ENCODE measurements around the gene SUSD4.

The SUSD4 gene

GRCh38 chr1:223203694-223204093 lies 160.3 kb downstream of the SUSD4 start:
- TF ChIP-seq Cebpa-rat (IDR thresholded peaks at IDR 0.05) = no peak
- no peaks in the 10 kb centered on the region for H3K36me3 ChIP-seq
- peaks cover 7 to 19% (median 12%) of the 10 kb centered on the region in 10 experiments; a peak in 19 of 20 replicates for H3K4me1 ChIP-seq
- H3K27ac ChIP-seq = no peak overlapping the region
- H3K4me2 ChIP-seq = peak overlapping the region in 4 of 11 experiments; percentile 42 to 51 (median 47); a peak in 5 of 22 replicates
- no peak overlapping the region for H3K4me3 ChIP-seq
- H3K9ac ChIP-seq = no peak overlapping the region
- no peaks in the 10 kb centered on the region for H3K27me3 ChIP-seq
- no peaks in the 10 kb centered on the region for H4K20me1 ChIP-seq
- H3K9me3 ChIP-seq (replicated peaks in 1 of 11) = no peaks in the 10 kb centered on the region

DNA sequence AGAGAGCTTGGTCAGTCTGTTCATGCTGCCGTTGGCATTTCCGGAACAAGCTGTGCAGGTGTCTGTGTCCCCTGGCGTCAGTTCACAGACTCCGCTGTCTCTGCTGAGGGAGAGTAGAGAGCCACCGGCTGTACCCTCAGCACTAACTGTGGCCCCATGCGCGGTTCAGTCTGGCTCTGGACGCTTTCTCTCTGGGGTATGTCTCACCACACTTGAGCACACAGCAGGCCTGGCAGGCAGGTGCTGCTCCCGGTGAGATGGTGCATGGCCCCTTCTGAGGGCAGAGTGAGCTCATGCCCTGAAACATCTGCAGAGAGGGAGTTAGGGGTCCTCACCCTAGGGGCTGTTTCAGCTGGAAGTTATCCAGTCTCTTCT lies 161.0 kb downstream of the SUSD4 start:
- Histone ChIP-seq H3K4me1 (peaks cover 7 to 16% (median 12%) of the 10 kb centered on the region in 10 experiments; a peak in 18 of 20 replicates), H3K27ac (no peak overlapping the region; a peak in 1 of 22 replicates), H3K36me3 (no peaks in the 10 kb centered on the region), H3K4me2 (peak overlapping the region in 7 of 11 experiments; percentile 21 to 63 (median 45); a peak in 14 of 22 replicates), H4K20me1 (no peaks in the 10 kb centered on the region), H3K9ac (no peak overlapping the region), H3K4me3 (no peak overlapping the region), H3K9me3 (replicated peaks in 1 of 11) (no peaks in the 10 kb centered on the region), H3K27me3 (no peaks in the 10 kb centered on the region)
- no peak for TF ChIP-seq Cebpa-rat (IDR thresholded peaks at IDR 0.05)

- Histone ChIP-seq H3K4me3 (no peak overlapping the region), H3K27me3 (no peaks in the 10 kb centered on the region), H3K9ac (no peak overlapping the region), H3K4me2 (peak overlapping the region in 7 of 11 experiments; percentile 21 to 63 (median 45); a peak in 14 of 22 replicates), H4K20me1 (no peaks in the 10 kb centered on the region), H3K27ac (no peak overlapping the region), H3K4me1 (peaks cover 7 to 16% (median 12%) of the 10 kb centered on the region in 10 experiments; a peak in 18 of 20 replicates), H3K9me3 (replicated peaks in 1 of 11) (no peaks in the 10 kb centered on the region), H3K36me3 (no peaks in the 10 kb centered on the region)
- no peak for TF ChIP-seq Cebpa-rat (IDR thresholded peaks at IDR 0.05)
These were observed 161.5 kb downstream of the SUSD4 start for GRCh38 chr1:223202376-223203033.

GRCh38 chr1:223201967-223202366 lies 162.0 kb downstream of the SUSD4 start:
- Histone ChIP-seq H3K9me3 (replicated peaks in 1 of 11) (no peaks in the 10 kb centered on the region), H3K27ac (no peak overlapping the region), H3K36me3 (no peaks in the 10 kb centered on the region), H3K9ac (no peak overlapping the region), H3K27me3 (no peaks in the 10 kb centered on the region), H3K4me3 (no peak overlapping the region), H3K4me2 (no peak overlapping the region), H3K4me1 (peaks cover 7 to 20% (median 12%) of the 10 kb centered on the region in 10 experiments; a peak in 18 of 20 replicates), H4K20me1 (no peaks in the 10 kb centered on the region)
- TF ChIP-seq Cebpa-rat (IDR thresholded peaks at IDR 0.05) = no peak

- no peak overlapping the region for H3K4me3 ChIP-seq
- H3K27ac ChIP-seq = peak overlapping the region in 1 of 11 experiments; percentile 32; a peak in 1 of 22 replicates
- peaks cover 7 to 21% (median 12%) of the 10 kb centered on the region in 10 experiments; a peak in 18 of 20 replicates for H3K4me1 ChIP-seq
- no peak overlapping the region for H3K9ac ChIP-seq
- H3K4me2 ChIP-seq = peak overlapping the region in 2 of 11 experiments; percentile 69 to 70; a peak in 3 of 22 replicates
- no peaks in the 10 kb centered on the region for H4K20me1 ChIP-seq
- H3K27me3 ChIP-seq = no peaks in the 10 kb centered on the region
- no peak for TF ChIP-seq Cebpa-rat (IDR thresholded peaks at IDR 0.05)
- no peaks in the 10 kb centered on the region for H3K36me3 ChIP-seq
- H3K9me3 ChIP-seq (replicated peaks in 1 of 11) = no peaks in the 10 kb centered on the region
These were observed 163.1 kb downstream of the SUSD4 start for GRCh38 chr1:223200903-223201302.

DNA sequence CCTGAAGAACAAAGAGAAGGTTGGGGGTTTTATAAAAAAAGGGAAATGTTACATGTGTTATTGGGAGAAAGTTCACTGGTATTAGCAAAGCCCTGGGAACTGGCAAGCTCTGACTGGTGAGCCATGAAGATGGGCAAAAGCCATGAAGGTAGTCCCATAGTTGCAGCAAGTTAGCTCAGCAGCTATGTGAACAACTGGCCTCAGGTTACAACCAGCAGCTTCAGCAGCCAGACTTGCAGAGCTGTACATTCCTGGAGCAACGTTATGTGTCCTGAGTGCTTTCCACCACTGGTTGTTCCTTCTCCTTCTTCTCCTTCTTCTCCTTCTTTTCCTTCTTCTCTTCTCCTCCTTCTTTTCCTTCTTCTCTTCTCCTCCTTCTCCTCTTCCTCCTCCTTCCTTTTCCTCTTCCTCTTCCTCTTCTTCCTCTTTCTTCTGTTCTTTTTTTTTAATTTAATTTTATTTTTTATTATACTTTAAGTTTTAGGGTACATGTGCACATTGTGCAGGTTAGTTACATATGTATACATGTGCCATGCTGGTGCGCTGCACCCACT lies 164.8 kb downstream of the SUSD4 start:
- no peak for TF ChIP-seq Cebpa-rat (IDR thresholded peaks at IDR 0.05)
- Histone ChIP-seq H3K4me3 (no peak overlapping the region), H3K9ac (no peak overlapping the region), H3K27me3 (no peaks in the 10 kb centered on the region), H3K4me1 (peaks cover 7 to 21% (median 12%) of the 10 kb centered on the region in 10 experiments; a peak in 18 of 20 replicates), H3K9me3 (replicated peaks in 1 of 11) (no peaks in the 10 kb centered on the region), H4K20me1 (no peaks in the 10 kb centered on the region), H3K4me2 (peak overlapping the region in 1 of 11 experiments; percentile 10; a peak in 2 of 22 replicates), H3K27ac (no peak overlapping the region), H3K36me3 (no peaks in the 10 kb centered on the region)

GRCh38 chr1:223198628-223198965 lies 165.4 kb downstream of the SUSD4 start:
- no peaks in the 10 kb centered on the region for H3K27me3 ChIP-seq
- no peaks in the 10 kb centered on the region for H3K9me3 ChIP-seq (replicated peaks in 1 of 11)
- H3K9ac ChIP-seq = no peak overlapping the region
- peaks cover 7 to 21% (median 12%) of the 10 kb centered on the region in 10 experiments; a peak in 18 of 20 replicates for H3K4me1 ChIP-seq
- no peaks in the 10 kb centered on the region for H3K36me3 ChIP-seq
- no peak overlapping the region for H3K4me3 ChIP-seq
- H4K20me1 ChIP-seq = no peaks in the 10 kb centered on the region
- no peak for TF ChIP-seq Cebpa-rat (IDR thresholded peaks at IDR 0.05)
- peak overlapping the region in 2 of 11 experiments; percentile 9 to 37; a peak in 1 of 22 replicates for H3K4me2 ChIP-seq
- H3K27ac ChIP-seq = no peak overlapping the region

DNA sequence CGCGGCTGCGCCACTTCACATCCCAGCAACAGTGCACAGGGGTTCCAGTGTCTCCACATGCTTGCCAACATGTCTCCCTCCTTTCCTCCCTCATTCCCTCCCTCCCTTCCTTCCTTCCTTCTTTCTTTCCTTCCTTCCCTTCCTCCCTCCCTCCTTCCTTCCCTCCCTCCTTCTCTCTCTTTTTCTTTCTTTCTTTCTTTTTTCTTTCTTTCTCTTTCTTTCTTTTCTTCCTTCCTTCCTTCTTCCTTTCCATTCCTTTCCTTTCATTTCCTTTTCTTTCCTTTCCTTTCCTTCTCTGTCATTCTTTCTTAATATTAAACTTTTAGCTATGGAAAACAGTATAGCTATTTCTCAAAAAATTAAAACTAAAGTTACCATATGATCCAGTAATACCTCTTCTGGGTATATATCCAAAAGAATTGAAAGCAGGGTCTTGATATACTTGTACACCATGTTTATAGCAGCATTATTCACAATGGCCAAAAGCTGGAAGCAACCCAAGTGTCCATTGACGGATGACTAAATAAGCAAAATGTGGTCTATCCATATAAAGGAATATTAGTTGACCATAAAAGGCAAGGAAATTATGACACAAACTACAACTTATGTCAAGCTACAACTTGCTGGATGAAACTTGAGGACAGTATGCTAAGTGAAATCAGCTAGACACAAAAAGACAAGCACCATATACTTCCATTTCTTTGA lies 165.9 kb downstream of the SUSD4 start:
- Histone ChIP-seq H3K4me3 (no peak overlapping the region), H3K36me3 (no peaks in the 10 kb centered on the region), H3K4me2 (peak overlapping the region in 2 of 11 experiments; percentile 9 to 37; a peak in 1 of 22 replicates), H3K27ac (no peak overlapping the region), H3K4me1 (peaks cover 5 to 26% (median 9%) of the 10 kb centered on the region in 10 experiments; a peak in 18 of 20 replicates), H3K27me3 (no peaks in the 10 kb centered on the region), H4K20me1 (no peaks in the 10 kb centered on the region), H3K9me3 (replicated peaks in 1 of 11) (no peaks in the 10 kb centered on the region), H3K9ac (no peak overlapping the region)
- TF ChIP-seq Cebpa-rat (IDR thresholded peaks at IDR 0.05) = no peak
